Renal cortex interstitium (tissue), 15 donors: ENCODE results near the gene DYNC1LI2. TPM values are rescaled to one million over a fixed set of nuclear protein-coding genes. Genes with fewer than 3 reads are reported as not detected.
"Not testable (repeated sequence)": the region's sequence is repeated elsewhere in the genome, so short reads cannot be mapped to it uniquely, and the experiment has no call there.

Experiments used
- DNase-seq, 11 donors: peaks; one replicate each; pipeline ENCODE4 v3.0.0-alpha.2; 2013; ENCODE audit warnings: low read depth in 9 of 11, low spot score in 4 of 11; ENCODE audit errors: extremely low read depth in 1 of 11
- long read RNA-seq, 16 experiments: transcript quantifications; one replicate each; lab custom pipeline, GENCODE V29; 2026
- polyA plus RNA-seq, 3 donors: library from polyadenylated mRNA; unstranded; fragments of 120-200 nt; gene quantifications; one replicate each; pipeline ENCODE4 v1.2.1, GENCODE V29; 2013; ENCODE audit not compliant: insufficient read length in 3 of 3

DYNC1LI2 gene
- 100 to 1,000 TPM; 109 to 156 (median 115) TPM for polyA plus RNA-seq
- long read RNA-seq, donor 1, full-length matches to known transcripts: 10 of 10 reads
- long read RNA-seq, donor 1, partial matches to known transcripts: 0 of 10 reads
- long read RNA-seq, donor 1, other reads (novel, unspliced or antisense): 0 of 10 reads
- long read RNA-seq, donor 2, full-length matches to known transcripts: 14 of 14 reads
- long read RNA-seq, donor 2, partial matches to known transcripts: 0 of 14 reads
- long read RNA-seq, donor 2, other reads (novel, unspliced or antisense): 0 of 14 reads
- long read RNA-seq, donor 3, full-length matches to known transcripts: 38 of 47 reads
- long read RNA-seq, donor 3, partial matches to known transcripts: 9 of 47 reads
- long read RNA-seq, donor 3, other reads (novel, unspliced or antisense): 0 of 47 reads
- long read RNA-seq, donor 4, full-length matches to known transcripts: 23 of 34 reads
- long read RNA-seq, donor 4, partial matches to known transcripts: 11 of 34 reads
- long read RNA-seq, donor 4, other reads (novel, unspliced or antisense): 0 of 34 reads
- long read RNA-seq, donor 5: 0 reads
- long read RNA-seq, donor 6, full-length matches to known transcripts: 29 of 44 reads
- long read RNA-seq, donor 6, partial matches to known transcripts: 15 of 44 reads
- long read RNA-seq, donor 6, other reads (novel, unspliced or antisense): 0 of 44 reads
- long read RNA-seq, donor 7, full-length matches to known transcripts: 21 of 34 reads
- long read RNA-seq, donor 7, partial matches to known transcripts: 13 of 34 reads
- long read RNA-seq, donor 7, other reads (novel, unspliced or antisense): 0 of 34 reads
- long read RNA-seq, donor 8: 0 reads
- long read RNA-seq, donor 9, full-length matches to known transcripts: 22 of 34 reads
- long read RNA-seq, donor 9, partial matches to known transcripts: 12 of 34 reads
- long read RNA-seq, donor 9, other reads (novel, unspliced or antisense): 0 of 34 reads
- long read RNA-seq, donor 10, full-length matches to known transcripts: 14 of 23 reads
- long read RNA-seq, donor 10, partial matches to known transcripts: 9 of 23 reads
- long read RNA-seq, donor 10, other reads (novel, unspliced or antisense): 0 of 23 reads
- long read RNA-seq, donor 11, full-length matches to known transcripts: 10 of 29 reads
- long read RNA-seq, donor 11, partial matches to known transcripts: 19 of 29 reads
- long read RNA-seq, donor 11, other reads (novel, unspliced or antisense): 0 of 29 reads
- long read RNA-seq, donor 12, full-length matches to known transcripts: 6 of 6 reads
- long read RNA-seq, donor 12, partial matches to known transcripts: 0 of 6 reads
- long read RNA-seq, donor 12, other reads (novel, unspliced or antisense): 0 of 6 reads
- long read RNA-seq, donor 13: 0 reads
- long read RNA-seq, donor 14, full-length matches to known transcripts: 16 of 22 reads
- long read RNA-seq, donor 14, partial matches to known transcripts: 6 of 22 reads
- long read RNA-seq, donor 14, other reads (novel, unspliced or antisense): 0 of 22 reads
- long read RNA-seq, donor 15, full-length matches to known transcripts: 10 of 10 reads
- long read RNA-seq, donor 15, partial matches to known transcripts: 0 of 10 reads
- long read RNA-seq, donor 15, other reads (novel, unspliced or antisense): 0 of 10 reads
- long read RNA-seq, donor 16, full-length matches to known transcripts: 59 of 119 reads
- long read RNA-seq, donor 16, partial matches to known transcripts: 60 of 119 reads
- long read RNA-seq, donor 16, other reads (novel, unspliced or antisense): 0 of 119 reads

DNA sequence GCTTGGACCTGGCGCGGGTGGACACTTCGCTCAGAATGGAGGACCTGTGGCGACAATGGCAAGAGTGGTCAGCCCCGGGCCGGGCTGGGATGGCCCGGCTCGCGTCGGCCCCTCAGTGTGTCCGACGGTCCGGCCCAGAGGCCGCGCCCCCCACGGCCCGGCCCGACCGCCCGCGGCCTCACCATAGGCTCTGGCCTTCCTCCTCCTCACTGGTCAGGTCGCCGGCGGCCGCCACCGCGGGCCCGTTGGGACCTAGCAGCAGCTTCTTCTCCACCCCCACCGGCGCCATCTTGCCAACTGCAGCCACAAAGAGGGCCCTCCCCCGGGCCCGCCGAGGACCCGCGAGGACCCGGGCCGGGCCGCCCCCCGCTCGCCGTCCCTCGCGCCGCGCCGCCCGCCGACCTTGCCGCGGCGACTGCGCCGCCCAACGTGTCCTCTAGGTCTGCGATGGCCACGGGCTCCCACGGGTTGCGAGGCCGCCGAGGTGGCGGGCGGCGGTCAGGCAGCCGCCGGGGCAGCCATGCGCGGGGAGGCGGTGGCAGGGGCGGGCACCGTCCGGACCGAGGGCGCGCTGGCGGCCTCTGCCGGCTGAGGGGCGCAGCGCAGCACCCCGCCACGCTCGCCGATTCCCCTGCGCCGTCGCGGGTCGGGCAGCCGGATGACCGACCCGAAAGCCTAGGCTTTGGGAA is at the start of gene DYNC1LI2:
Gene DYNC1LI2 (minus strand): TSS at position 307 of the 689 bp plus-strand sequence. CDS start 18 bp downstream, at position 289.
- DNase-seq: peak in 9 of 11 donors; percentile 44 to 77 (median 66)

DNA sequence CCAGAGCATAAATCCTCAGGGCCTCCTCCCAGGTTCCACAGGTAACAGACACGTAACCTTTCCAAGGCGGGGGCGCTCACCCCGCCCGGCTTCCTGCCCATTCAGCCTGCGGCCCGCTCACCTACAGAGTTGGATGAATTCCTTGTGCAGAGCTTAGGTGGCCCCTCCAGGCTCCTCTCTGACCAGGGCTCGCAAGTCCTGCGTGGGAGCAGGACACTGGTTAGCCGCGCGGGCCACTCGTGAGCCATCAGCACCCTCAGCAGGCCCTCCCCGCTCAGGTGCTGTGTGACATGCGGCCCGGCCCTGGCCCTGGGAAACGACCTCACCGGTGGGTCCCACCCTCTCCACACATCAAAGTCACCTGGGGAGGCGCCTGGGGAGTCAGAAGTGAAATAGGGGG is 49.4 kb upstream of the DYNC1LI2 start:
- DNase-seq: no peak

DNA sequence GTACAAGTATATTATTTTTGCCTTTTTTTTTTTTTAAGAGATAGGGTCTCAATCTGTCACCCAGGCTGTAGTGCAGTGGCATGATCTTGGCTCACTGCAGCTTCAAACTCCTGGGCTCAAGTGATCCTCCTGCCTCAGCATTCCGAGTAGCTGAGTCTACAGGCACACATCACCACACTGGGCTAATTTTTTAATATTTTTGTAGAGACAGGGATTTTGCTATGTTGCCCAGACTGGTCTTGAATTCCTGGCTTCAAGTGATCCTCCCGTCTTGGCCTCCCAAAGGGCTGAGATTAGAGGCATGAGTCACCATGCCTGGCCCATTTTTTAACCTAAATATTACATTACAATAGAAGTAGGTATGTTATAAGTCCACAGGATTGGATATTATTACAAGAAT is 46.8 kb upstream of the DYNC1LI2 start:
- no peak for DNase-seq

DNA sequence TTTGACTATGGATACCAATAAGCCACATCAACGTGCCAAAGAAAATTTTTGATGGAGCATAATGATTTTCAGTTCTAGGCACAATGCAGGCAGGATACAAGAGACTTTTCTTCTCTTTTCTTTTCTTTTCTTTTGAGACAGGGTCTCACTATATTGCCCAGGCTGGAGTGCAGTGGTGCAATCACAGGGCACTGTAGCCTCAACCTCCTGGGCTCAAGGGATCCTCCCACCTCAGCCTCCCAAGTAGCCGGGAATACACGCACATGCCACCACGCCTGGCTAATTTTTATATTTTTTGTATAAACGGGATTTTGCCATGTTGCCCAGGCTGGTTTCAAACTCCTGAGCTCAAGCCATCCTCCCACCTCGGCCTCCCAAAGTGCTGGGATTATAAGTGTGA is 42.6 kb upstream of the DYNC1LI2 start:
- not testable (repeated sequence) for DNase-seq

DNA sequence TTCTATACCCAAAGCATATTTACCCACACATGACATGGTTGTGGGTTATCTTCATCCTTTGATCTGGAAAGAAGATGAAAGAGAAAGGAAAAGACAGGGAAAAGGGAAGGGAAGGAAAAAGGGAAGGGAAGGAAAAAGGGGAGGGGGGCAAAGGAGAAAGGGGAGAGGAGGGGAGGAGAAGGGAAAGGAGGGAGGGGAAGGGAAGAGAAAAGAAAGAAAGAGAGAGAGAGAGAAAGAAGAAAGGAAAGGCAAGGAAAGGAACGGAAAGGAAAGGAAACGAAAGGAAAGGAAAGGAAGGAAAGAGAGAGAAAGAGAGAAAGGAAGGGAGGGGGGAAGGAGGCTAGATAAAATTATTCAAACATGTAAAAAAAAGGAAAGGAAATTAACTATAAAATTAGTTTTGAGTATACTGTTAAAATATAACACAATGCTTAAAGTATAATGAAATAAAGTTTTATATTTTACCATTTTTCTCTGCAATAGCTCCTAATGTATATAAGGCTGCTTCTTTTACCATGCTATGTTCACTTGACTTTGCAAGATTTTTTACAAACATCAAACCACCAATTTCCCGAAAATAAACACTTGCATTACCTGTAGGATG is 38.8 kb upstream of the DYNC1LI2 start:
- DNase-seq: no peak

DNA sequence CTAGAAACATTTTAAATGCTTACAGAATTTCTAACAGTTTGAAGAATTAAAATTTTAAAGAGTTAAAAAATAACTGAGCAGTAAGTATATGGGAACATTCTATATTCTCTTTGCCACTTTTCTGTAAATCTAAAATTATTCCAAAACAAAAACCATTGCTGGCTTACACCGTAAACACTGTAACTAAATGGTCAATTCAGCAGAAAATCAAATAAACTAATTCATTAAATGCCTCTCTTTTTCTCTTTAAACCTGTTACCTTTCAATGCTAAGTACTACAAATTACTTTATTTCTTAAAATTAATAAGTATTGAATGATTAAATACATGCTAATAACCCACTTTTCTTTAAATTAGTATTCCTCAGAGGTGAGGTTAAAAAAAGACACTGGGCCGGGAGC is 36.0 kb upstream of the DYNC1LI2 start:
- DNase-seq: no peak

DNA sequence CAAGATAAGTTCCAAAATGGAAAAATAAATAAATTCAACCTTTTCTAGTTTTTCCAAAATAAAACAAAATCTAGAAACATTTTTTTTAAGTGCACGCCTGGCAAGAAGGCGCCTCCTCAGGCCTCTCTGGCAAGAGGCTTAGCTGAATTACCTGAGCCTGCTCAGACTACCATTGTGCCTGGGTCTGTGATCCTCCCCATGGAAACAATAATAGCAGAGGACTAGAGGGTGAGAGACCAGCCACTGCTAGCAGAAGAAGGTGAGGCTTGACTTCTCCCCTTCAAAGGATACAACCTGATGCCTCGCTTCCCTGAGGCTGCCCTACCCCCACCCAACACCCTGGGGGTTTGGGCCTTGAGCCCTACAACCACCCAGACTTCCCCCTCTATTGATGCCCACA is 35.1 kb upstream of the DYNC1LI2 start:
- no peak for DNase-seq

DNA sequence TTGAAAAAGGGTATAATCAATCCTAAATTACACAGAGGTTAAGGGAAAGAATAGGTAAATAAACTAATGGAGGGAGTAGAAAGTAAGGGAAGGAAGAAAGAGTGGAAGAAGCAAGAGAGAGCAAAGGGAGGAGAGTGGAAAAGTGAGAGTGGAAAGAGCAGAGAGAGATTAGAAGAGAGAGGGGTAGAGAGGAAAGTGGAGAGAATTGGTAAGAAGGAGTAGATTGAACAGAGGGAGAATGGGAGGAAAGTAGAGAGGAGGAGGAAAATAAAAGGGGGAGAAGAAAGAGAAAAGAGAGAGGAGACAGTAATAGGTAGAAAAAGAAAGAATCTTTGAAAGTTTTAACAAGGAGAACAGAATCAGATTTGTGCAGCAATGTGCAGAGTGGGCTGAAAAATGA is 25.0 kb upstream of the DYNC1LI2 start:
- DNase-seq: no peak

DNA sequence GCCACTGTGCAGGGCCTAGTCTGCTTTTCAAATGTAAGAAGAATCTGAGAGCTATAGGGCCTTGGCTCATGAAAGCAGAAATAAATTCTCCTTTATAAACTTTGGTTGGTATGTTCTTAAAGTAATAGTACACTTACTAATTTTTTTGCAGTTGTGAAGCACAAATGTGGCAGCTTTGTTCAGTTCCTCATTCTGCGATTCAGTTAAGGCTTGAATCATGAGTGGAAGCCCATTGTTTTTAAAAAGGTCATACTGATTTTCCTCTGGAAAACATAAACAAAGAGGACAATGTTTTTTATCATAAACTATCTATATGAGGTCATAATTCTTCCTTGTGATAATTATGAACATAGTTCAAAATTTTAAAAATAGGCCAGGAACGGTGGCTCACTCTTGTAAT is 23.6 kb upstream of the DYNC1LI2 start:
- DNase-seq: no peak

DNA sequence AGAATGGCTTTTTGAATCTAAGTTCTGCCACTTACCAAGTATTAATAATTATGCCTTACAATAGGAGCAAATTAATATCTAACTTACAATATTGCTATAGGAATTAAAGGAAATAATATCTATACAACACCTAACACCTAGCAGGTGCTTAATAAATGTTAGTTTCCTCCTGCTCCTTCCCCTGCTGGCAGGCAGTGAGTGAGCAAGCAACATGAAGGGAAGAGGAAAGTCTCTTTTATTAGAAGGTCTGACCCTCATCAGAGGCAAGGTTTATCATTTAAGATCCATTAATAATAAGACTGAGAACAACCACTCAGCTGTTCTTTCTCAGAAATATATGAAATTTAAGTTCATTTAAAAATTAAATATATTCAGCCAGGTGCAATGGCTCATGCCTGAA is 6.7 kb upstream of the DYNC1LI2 start:
- no peak for DNase-seq

DNA sequence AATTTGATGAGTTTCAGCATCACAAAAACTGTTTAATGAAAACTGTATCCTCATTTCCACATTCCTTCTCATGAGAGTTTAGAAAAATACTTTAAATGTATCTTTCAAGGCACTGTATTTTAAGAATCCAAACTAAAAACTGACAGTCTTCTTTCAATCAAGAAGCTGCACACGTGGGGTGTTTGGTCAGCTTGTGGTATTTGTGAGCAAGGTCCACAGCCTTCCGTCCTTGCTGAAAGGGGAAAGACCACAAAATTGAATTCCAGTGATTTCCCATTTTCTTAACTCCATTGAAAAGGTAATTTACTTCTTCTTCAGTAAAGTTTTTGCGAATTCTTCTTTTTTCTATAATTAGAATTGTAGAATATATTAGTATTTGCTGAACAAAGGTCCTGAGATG is 3.4 kb upstream of the DYNC1LI2 start:
- DNase-seq: no peak

DNA sequence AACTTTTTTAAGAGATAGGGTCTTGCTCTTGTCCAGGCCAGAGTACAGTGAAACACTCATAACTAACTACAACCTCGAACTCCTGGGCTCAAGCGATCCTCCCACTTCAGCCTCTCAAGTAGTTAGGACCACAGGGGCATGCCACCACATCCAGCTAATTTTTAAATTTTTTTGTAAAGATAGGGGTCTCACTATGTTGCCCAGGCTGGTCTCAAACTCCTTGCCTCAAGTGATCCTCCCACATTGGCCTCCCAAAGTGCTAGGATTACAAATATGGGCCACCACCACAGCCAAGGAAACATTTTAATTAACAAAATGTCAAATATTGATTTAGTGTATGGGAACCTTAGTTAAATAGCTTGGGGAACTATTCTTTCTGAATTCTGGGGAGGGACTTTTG is 2.8 kb upstream of the DYNC1LI2 start:
- DNase-seq: no peak

DNA sequence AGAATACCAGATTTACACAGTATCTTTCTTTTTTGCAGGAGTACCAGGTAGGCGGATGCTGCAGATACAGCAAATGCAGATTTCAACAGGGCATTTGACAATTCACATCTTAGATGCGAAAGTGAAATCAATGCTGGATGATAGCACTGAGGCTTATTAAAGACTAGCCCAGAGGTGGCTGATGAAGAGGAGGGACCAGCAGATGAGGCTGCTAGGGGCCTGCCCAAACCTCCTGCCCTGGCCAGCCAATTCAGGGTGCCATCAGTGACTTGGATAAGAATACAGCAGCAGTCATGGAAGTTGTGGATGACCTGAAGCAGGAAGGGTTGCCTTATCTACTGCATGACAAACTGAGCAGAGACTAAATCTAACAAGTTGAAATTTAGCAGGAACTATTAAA is 1.5 kb upstream of the DYNC1LI2 start:
- DNase-seq: no peak

DNA sequence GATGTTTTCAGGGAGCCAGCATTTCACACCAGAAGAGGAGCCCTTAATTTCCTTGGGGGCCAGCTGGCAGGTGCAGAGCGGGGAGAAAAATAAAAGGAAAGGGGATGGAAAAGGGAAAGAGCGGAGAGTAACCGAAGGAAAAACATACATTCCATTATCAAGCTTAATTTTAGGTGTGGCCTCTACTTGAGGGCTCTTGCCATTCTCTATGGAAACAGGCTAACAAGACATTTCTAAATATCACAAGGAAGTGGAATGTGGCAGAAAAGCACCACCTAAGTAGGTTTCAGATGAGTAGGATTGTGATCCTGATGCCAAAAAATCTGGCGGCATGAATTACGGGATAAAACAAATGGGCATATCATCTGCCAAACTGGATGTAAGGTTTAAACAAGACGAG is 970 bp upstream of the DYNC1LI2 start:
- DNase-seq: no peak

DNA sequence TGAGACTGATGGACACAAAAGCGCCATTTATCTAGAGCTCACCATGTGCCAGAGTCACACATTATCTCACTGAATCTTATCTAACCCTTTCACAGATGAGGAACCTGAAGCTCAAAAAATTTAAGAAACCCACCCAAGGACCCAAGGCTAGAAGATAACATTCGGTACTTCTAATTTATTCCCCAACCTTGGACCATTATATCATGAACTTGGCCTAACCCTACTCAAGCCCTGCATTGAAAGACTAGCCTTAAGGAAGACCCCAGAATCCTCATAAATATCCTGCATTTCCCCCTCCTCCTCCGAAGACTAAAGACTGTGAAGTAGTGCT is 548 bp upstream of the DYNC1LI2 start:
- DNase-seq: no peak

DNA sequence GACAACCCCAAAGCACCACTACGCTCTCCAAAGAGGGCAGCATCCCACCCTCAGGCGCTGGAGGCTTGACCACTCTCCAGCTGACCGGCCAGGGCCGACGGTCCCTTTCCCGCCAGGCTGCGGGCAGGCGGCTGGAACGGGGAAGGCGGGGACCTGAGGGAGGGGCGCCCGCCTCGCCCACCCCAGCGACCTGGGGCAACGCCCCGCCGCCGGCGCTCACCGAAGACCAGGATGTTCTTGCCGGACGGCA is 431 bp downstream of the DYNC1LI2 start:
- peak in 2 of 11 donors; percentile 13 to 20 for DNase-seq

DNA sequence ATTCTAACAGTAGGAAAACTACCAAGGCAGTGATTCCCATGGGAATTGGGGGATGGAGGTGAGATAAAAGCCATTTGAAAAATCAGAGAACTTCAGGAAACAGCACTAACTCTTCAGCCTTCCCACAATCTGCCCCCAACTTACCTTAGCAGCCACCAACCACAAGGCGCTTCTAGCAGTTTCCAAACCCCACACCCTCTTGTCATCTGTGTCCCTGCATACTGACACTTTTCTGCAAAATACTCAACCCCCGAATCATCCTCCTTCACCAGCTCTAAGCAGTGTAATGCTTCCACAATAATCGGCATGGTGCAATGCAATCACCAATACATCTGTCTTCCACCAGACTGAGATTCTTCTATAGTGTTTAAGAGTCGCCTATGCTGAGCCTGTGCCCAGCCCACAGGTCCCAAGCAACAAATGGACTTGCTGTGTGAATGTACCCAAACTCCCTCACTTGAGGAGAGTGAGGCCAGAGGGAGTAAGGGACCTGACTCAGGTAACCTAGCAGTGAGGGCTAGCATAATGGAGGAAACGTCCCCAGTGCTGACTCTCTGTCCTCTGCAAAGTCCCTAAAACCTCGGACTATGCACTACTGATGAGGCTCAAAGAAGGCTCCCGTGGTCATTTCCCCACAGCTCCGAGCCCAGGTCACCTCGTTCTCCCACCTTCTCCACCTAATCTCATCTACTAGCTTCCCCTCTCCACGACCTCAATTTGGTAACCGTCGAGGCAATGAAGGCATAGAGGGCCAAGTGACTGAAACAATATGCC is 943 bp downstream of the DYNC1LI2 start:
- no peak for DNase-seq
